GM23338 (cell line): ENCODE measurements around the gene AGAP3. TPM values are rescaled to one million over a fixed set of nuclear protein-coding genes. Genes with fewer than 3 reads are reported as not detected.
A peak's percentile ranks its signal among the peaks of the same experiment; 100 is the strongest.

Experiments
- ATAC-seq: fragments of 200-7000 bp; cut with Tn5 transposase; 3 replicates; pipeline ENCODE4 v1.9.1; 2020
- DNase-seq: peaks from one replicate; pipeline ENCODE4 v3.0.0-alpha.2; 2015; ENCODE audit warnings: low spot score
- H2AFZ ChIP-seq: fragments of 200-600 bp; sonication (generic); 2 replicates; pipeline ENCODE4 v1.8.0; 2016; ENCODE audit warnings: antibody characterized with exemption, mild to moderate bottlenecking, moderate library complexity
- H3F3A ChIP-seq: fragments of 200-600 bp; sonication (generic); replicated peaks from 2 replicates; pipeline ENCODE4 v1.8.0; 2017; ENCODE audit warnings: antibody characterized with exemption, mixed run types, low read depth
- H3K27ac ChIP-seq: fragments of 200-600 bp; sonication (generic); 2 replicates; pipeline ENCODE4 v1.6.1; 2016; ENCODE audit warnings: low read depth
- H3K27me3 ChIP-seq: fragments of 200-600 bp; sonication (generic); 2 replicates; pipeline ENCODE4 v1.8.0; 2016; ENCODE audit warnings: mild to moderate bottlenecking, mixed run types, moderate library complexity; ENCODE audit not compliant: insufficient read depth
- H3K36me3 ChIP-seq: fragments of 200-600 bp; sonication (generic); 2 replicates; pipeline ENCODE4 v1.8.0; 2016; ENCODE audit warnings: mild to moderate bottlenecking; ENCODE audit not compliant: insufficient read depth
- H3K4me1 ChIP-seq: fragments of 200-600 bp; sonication (generic); 2 replicates; pipeline ENCODE4 v1.8.0; 2016; ENCODE audit warnings: mild to moderate bottlenecking, moderate library complexity; ENCODE audit not compliant: insufficient read depth
- H3K4me2 ChIP-seq: fragments of 200-600 bp; sonication (generic); 2 replicates; pipeline ENCODE4 v1.7.1; 2017; ENCODE audit warnings: mixed run types
- H3K4me3 ChIP-seq: fragments of 200-600 bp; sonication (generic); 2 replicates; pipeline ENCODE4 v1.6.1; 2016; ENCODE audit warnings: mixed run types
- H3K79me2 ChIP-seq: fragments of 200-600 bp; sonication (generic); replicated peaks from 2 replicates; pipeline ENCODE4 v1.8.0; 2017; ENCODE audit warnings: mild to moderate bottlenecking; ENCODE audit not compliant: insufficient read depth
- H3K9me2 ChIP-seq: fragments of 200-600 bp; sonication (generic); 2 replicates; pipeline ENCODE4 v1.8.0; 2017; ENCODE audit not compliant: insufficient read depth
- H4K20me1 ChIP-seq: fragments of 200-600 bp; sonication (generic); replicated peaks from 2 replicates; pipeline ENCODE4 v1.8.0; 2017; ENCODE audit warnings: mild to moderate bottlenecking; ENCODE audit not compliant: insufficient read depth
- H3K27ac Mint-ChIP-seq: 2 replicates; pipeline ENCODE4 v1.8.0; 2020; ENCODE audit warnings: inconsistent platforms, mild to moderate bottlenecking, moderate library complexity, mixed read lengths
- H3K27me3 Mint-ChIP-seq: 3 replicates; pipeline ENCODE4 v1.8.0; 2022; ENCODE audit warnings: low read depth, mild to moderate bottlenecking, moderate library complexity, mixed read lengths, inconsistent platforms; ENCODE audit not compliant: insufficient read depth, poor library complexity
- H3K36me3 Mint-ChIP-seq: 3 replicates; pipeline ENCODE4 v1.8.0; 2021; ENCODE audit warnings: low read depth, mild to moderate bottlenecking, inconsistent platforms, moderate library complexity, mixed read lengths
- H3K4me1 Mint-ChIP-seq: 3 replicates; pipeline ENCODE4 v1.8.0; 2020; ENCODE audit warnings: mild to moderate bottlenecking, inconsistent platforms, mixed read lengths
- H3K4me3 Mint-ChIP-seq: 3 replicates; pipeline ENCODE4 v1.8.0; 2021; ENCODE audit warnings: moderate library complexity, mild to moderate bottlenecking, inconsistent platforms, mixed read lengths
- H3K9me3 Mint-ChIP-seq: 3 replicates; pipeline ENCODE4 v1.8.0; 2020; ENCODE audit warnings: moderate library complexity, mild to moderate bottlenecking, inconsistent platforms, mixed read lengths
- EZH2 ChIP-seq: fragments of 200-600 bp; sonication (generic); IDR thresholded peaks from one replicate; pipeline ENCODE4 v1.8.0; 2017; ENCODE audit warnings: antibody characterized with exemption, mild to moderate bottlenecking, low read depth; ENCODE audit not compliant: unreplicated experiment
- JUNB ChIP-seq: IDR thresholded peaks from one replicate; pipeline ENCODE4 v1.6.1; 2016; ENCODE audit warnings: antibody characterized with exemption; ENCODE audit not compliant: unreplicated experiment
- NANOG ChIP-seq: IDR thresholded peaks from 2 replicates; pipeline ENCODE4 v1.6.1; 2016; ENCODE audit warnings: antibody characterized with exemption, borderline replicate concordance
- polyA plus RNA-seq: library from polyadenylated mRNA; unstranded; fragments of >200 nt; fragmentation: Nextera tagmentation; extraction: Ambion mirVana; gene quantifications from 2 replicates; pipeline ENCODE4 v1.2.1, GENCODE V29; 2016
- total RNA-seq: library from RNA; depleted of rRNA; stranded (reverse); fragments of >200 nt; shearing (Covaris generic); gene quantifications from 2 replicates; pipeline ENCODE4 v1.2.3, GENCODE V29; 2014
- TF ChIP-seq, protein P1 (sequence below), 2 experiments: fragments of 200-600 bp in 1 of 2; sonication (generic) in 1 of 2; conservative IDR thresholded peaks; 2 replicates each; pipeline versions ENCODE4 v1.5.1 to v1.6.1; 2016 to 2017; ENCODE audit warnings: antibody characterized with exemption in 2 of 2, low read depth in 2 of 2, mild to moderate bottlenecking in 2 of 2, moderate library complexity in 1 of 2
- TF ChIP-seq, protein P2 (sequence below): IDR thresholded peaks from 2 replicates; pipeline ENCODE4 v1.6.1; 2016; ENCODE audit warnings: antibody characterized with exemption

The AGAP3 gene
- total and polyA plus RNA-seq, 2 experiments from 2014 or later, result 24.0 to 39.2 TPM

DNA sequence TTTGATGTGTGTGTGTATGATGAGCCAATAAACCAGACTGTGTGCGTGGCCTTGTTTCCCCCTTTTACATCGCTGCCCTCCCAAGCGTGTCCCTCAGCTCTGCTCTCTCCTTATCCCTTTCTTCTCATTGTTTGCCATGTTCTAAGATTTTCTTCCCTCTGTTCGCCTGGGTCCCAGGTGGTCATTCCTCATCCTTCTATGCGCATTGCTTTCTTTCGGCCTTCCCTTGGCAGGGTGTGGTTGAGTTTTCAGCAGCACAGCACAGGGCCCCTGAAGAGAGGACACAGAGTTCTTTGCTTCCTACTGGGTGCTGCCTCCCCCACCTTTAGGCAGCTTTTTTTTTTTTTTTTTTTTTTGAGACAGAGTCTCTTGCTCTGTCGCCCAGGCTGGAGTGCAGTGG lies 58.1 kb downstream of the AGAP3 start:
- Histone ChIP-seq H3K27ac (no peak overlapping the region), H3K79me2 (no peaks in the 10 kb centered on the region), H3K4me1 (peaks cover under 1% of the 10 kb centered on the region; the same call in 1 of the 2 replicates), H3K4me2 (no peak overlapping the region), H3K9me2 (no peaks in the 10 kb centered on the region), H4K20me1 (no peaks in the 10 kb centered on the region; the same call in 1 of the 2 replicates), H3K27me3 (peaks cover 10% of the 10 kb centered on the region; the same call in 1 of the 2 replicates), H2AFZ (no peak overlapping the region), H3K4me3 (no peak overlapping the region), H3K36me3 (no peaks in the 10 kb centered on the region), H3F3A (no peaks in the 10 kb centered on the region)
- Mint-ChIP-seq H3K9me3 (no peaks in the 10 kb centered on the region), H3K27me3 (peaks cover 17% of the 10 kb centered on the region), H3K36me3 (peaks cover 25% of the 10 kb centered on the region), H3K4me1 (peaks cover 55% of the 10 kb centered on the region), H3K4me3 (no peak overlapping the region), H3K27ac (no peak overlapping the region)
- DNase-seq (no peak), ATAC-seq (peak; percentile 12)
- TF ChIP-seq NANOG (no peak), EZH2 (no peak), JUNB (no peak)

DNA sequence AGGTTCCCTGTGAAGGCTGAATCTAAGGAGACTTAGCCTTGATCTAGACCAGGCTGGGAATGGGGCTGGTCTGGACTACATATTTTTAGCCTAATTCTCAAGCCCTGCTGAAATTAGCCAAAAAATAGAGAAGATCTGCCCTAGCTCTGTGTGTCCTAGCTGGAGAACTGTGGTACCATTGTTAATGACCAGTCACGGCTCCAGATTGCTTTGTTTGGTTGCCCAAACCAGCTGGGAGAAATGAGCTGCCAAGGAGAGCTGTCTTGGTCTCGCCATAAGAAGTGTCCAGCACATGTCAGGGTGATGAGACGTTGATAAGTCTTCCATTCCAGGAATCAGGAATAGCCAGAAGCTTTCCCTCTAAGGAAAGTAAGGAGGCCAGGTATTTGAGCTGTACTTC lies 60.5 kb downstream of the AGAP3 start:
- Histone ChIP-seq H3K79me2 (no peaks in the 10 kb centered on the region), H3F3A (no peaks in the 10 kb centered on the region), H4K20me1 (no peaks in the 10 kb centered on the region), H3K36me3 (no peaks in the 10 kb centered on the region), H3K9me2 (no peaks in the 10 kb centered on the region), H3K4me2 (no peak overlapping the region), H3K4me3 (no peak overlapping the region), H3K27me3 (peaks cover 3% of the 10 kb centered on the region; the same call in 1 of the 2 replicates), H3K4me1 (no peaks in the 10 kb centered on the region; the same call in 1 of the 2 replicates), H2AFZ (no peak overlapping the region), H3K27ac (no peak overlapping the region)
- Mint-ChIP-seq H3K4me3 (no peak overlapping the region), H3K27ac (no peak overlapping the region), H3K4me1 (peaks cover 47% of the 10 kb centered on the region), H3K9me3 (no peaks in the 10 kb centered on the region), H3K27me3 (peaks cover 10% of the 10 kb centered on the region), H3K36me3 (peaks cover 16% of the 10 kb centered on the region)
- no peak for ATAC-seq
- no peak for DNase-seq
- TF ChIP-seq, protein P1, sequence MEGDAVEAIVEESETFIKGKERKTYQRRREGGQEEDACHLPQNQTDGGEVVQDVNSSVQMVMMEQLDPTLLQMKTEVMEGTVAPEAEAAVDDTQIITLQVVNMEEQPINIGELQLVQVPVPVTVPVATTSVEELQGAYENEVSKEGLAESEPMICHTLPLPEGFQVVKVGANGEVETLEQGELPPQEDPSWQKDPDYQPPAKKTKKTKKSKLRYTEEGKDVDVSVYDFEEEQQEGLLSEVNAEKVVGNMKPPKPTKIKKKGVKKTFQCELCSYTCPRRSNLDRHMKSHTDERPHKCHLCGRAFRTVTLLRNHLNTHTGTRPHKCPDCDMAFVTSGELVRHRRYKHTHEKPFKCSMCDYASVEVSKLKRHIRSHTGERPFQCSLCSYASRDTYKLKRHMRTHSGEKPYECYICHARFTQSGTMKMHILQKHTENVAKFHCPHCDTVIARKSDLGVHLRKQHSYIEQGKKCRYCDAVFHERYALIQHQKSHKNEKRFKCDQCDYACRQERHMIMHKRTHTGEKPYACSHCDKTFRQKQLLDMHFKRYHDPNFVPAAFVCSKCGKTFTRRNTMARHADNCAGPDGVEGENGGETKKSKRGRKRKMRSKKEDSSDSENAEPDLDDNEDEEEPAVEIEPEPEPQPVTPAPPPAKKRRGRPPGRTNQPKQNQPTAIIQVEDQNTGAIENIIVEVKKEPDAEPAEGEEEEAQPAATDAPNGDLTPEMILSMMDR (conservative IDR thresholded peaks at IDR 0.05; ENCODE audit: low read depth in 2 of 2), result no peak

DNA sequence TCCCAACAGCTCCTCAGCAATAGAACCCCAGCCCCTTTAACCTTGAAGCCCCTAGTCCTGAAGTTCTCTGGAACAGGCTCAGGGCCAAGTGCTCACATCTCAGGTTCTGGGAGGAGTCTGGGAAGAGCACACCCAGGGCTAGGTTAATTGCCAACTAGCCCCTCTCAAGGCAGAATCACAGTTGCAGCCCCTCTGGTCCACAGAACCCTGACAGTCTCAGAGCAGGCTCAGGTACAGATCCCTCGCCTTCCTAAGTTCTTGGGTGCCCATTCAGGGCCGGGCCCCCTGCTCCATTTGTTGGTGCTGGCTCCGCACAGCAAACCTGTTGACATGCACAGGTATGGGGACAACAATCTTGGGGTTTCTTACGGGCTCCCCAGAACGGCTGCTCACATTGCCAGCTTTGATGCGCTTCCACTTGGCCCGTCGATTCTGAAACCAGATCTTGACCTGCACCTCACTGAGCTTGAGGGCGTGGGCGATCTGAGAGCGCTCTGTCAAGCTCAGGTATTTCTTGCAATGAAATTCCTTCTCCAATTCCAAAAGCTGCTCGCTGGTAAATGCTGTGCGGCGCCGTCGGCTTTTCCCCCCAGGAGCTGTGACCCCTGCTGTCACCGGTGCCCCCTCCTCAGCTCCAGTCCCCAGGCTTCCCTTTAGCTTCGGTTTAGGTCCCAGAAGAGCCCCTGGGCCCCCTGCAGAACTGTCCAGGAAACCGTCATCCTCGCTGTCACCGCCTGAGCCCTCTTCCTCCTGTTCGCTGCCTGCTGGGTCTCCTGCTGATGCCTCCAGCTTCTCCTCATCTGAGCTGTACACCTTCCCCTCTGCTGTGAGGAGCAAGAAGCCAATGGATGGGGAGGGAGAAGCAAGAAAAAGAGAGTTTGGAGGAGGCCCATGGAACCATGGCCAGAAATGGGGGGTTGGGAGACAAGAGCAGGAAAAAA lies 62.3 kb downstream of the AGAP3 start:
- H3K4me1 Mint-ChIP-seq, result peaks cover 31% of the 10 kb centered on the region
- Histone ChIP-seq H3K4me2 (no peak overlapping the region), H3K36me3 (no peaks in the 10 kb centered on the region), H3K4me1 (no peaks in the 10 kb centered on the region; the same call in 1 of the 2 replicates), H4K20me1 (no peaks in the 10 kb centered on the region), H3K9me2 (no peaks in the 10 kb centered on the region), H3K79me2 (no peaks in the 10 kb centered on the region), H3K4me3 (no peak overlapping the region), H2AFZ (no peak overlapping the region), H3K27ac (no peak overlapping the region), H3F3A (no peaks in the 10 kb centered on the region), H3K27me3 (peaks cover 3% of the 10 kb centered on the region; the same call in 1 of the 2 replicates)
- H3K27ac Mint-ChIP-seq, result no peak overlapping the region
- ATAC-seq (no peak), DNase-seq (no peak)
- TF ChIP-seq, protein P1 (conservative IDR thresholded peaks at IDR 0.05; ENCODE audit: low read depth in 2 of 2), result no peak
- TF ChIP-seq, protein P2, sequence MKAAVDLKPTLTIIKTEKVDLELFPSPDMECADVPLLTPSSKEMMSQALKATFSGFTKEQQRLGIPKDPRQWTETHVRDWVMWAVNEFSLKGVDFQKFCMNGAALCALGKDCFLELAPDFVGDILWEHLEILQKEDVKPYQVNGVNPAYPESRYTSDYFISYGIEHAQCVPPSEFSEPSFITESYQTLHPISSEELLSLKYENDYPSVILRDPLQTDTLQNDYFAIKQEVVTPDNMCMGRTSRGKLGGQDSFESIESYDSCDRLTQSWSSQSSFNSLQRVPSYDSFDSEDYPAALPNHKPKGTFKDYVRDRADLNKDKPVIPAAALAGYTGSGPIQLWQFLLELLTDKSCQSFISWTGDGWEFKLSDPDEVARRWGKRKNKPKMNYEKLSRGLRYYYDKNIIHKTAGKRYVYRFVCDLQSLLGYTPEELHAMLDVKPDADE, result no peak
- H3K4me3 Mint-ChIP-seq, result no peak overlapping the region
- H3K27me3 Mint-ChIP-seq, result peaks cover 9% of the 10 kb centered on the region
- H3K9me3 Mint-ChIP-seq, result no peaks in the 10 kb centered on the region
- H3K36me3 Mint-ChIP-seq, result peaks cover 7% of the 10 kb centered on the region
